SK-N-SH treated with all-trans-retinoic acid at 6 μM for 48 hours (cell line): ENCODE data around the gene LRRC63.

Source experiments
- ATAC-seq: fragments of 200-7000 bp; cut with Tn5 transposase; 3 replicates; pipeline ENCODE4 v1.9.1; 2020; ENCODE audit warnings: mild to moderate bottlenecking, moderate library complexity
- ARNTL ChIP-seq: fragments of 450-650 bp; formaldehyde crosslinking; IDR thresholded peaks from 2 replicates; pipeline ENCODE4 v1.5.0; 2020; ENCODE audit warnings: low read depth, mild to moderate bottlenecking, moderate library complexity, borderline replicate concordance
- BACH2 ChIP-seq: fragments of 250-450 bp; sonication (Bioruptor Pico); IDR thresholded peaks from 2 replicates; pipeline ENCODE4 v1.9.0; 2021; ENCODE audit warnings: mild to moderate bottlenecking, borderline replicate concordance
- CREB5 ChIP-seq: fragments of 250-450 bp; sonication (Bioruptor Pico); IDR thresholded peaks from 2 replicates; pipeline ENCODE4 v1.5.1; 2020; ENCODE audit warnings: low read depth, mild to moderate bottlenecking, moderate library complexity
- CSDC2 ChIP-seq: fragments of 250-450 bp; sonication (Bioruptor Pico); IDR thresholded peaks from 2 replicates; pipeline ENCODE4 v1.5.0; 2020; ENCODE audit warnings: mild to moderate bottlenecking, moderate library complexity
- CSRNP3 ChIP-seq: fragments of 250-450 bp; sonication (Bioruptor Pico); IDR thresholded peaks from 2 replicates; pipeline ENCODE4 v1.5.1; 2021; ENCODE audit warnings: mild to moderate bottlenecking, moderate library complexity
- GLIS3 ChIP-seq: fragments of 250-450 bp; sonication (Bioruptor Pico); IDR thresholded peaks from 2 replicates; pipeline ENCODE4 v1.5.0; 2020; ENCODE audit warnings: mild to moderate bottlenecking, moderate library complexity
- OSR1 ChIP-seq: fragments of 250-450 bp; sonication (Bioruptor Pico); IDR thresholded peaks from 2 replicates; pipeline ENCODE4 v1.8.0; 2022; ENCODE audit warnings: moderate library complexity, mild to moderate bottlenecking, inconsistent platforms
- PATZ1 ChIP-seq: fragments of 250-450 bp; sonication (Bioruptor Pico); IDR thresholded peaks from 2 replicates; pipeline ENCODE4 v1.8.0; 2020; ENCODE audit warnings: mild to moderate bottlenecking, moderate library complexity, borderline replicate concordance
- POU6F1 ChIP-seq: fragments of 250-450 bp; sonication (Bioruptor Pico); IDR thresholded peaks from 2 replicates; pipeline ENCODE4 v1.8.0; 2021; ENCODE audit warnings: low read depth, mild to moderate bottlenecking, moderate library complexity, borderline replicate concordance
- SNAI2 ChIP-seq: fragments of 250-450 bp; sonication (Bioruptor Pico); IDR thresholded peaks from 2 replicates; pipeline ENCODE4 v1.5.0; 2020; ENCODE audit warnings: mild to moderate bottlenecking, moderate library complexity
- TCF4 ChIP-seq: fragments of 250-450 bp; sonication (Bioruptor Pico); IDR thresholded peaks from 2 replicates; pipeline ENCODE4 v1.8.0; 2021; ENCODE audit warnings: mild to moderate bottlenecking, moderate library complexity, borderline replicate concordance
- TOX ChIP-seq: fragments of 250-450 bp; sonication (Bioruptor Pico); IDR thresholded peaks from 2 replicates; pipeline ENCODE4 v1.8.0; 2021; ENCODE audit warnings: mild to moderate bottlenecking, moderate library complexity, borderline replicate concordance
- TSHZ2 ChIP-seq: fragments of 250-450 bp; sonication (Bioruptor Pico); IDR thresholded peaks from 2 replicates; pipeline ENCODE4 v1.5.0; 2020; ENCODE audit warnings: mild to moderate bottlenecking, moderate library complexity
- ZC3H10 ChIP-seq: fragments of 250-450 bp; sonication (Bioruptor Pico); IDR thresholded peaks from 2 replicates; pipeline ENCODE4 v1.5.1; 2021; ENCODE audit warnings: mild to moderate bottlenecking, moderate library complexity
- ZFP3 ChIP-seq: fragments of 250-450 bp; sonication (Bioruptor Pico); IDR thresholded peaks from 2 replicates; pipeline ENCODE4 v1.5.0; 2020; ENCODE audit warnings: mild to moderate bottlenecking, moderate library complexity
- ZNF565 ChIP-seq: fragments of 450-650 bp; formaldehyde crosslinking; conservative IDR thresholded peaks from 2 replicates; pipeline ENCODE4 v1.5.0; 2020; ENCODE audit warnings: low read depth, mild to moderate bottlenecking, moderate library complexity
- ZNF8 ChIP-seq: fragments of 450-650 bp; formaldehyde crosslinking; IDR thresholded peaks from 2 replicates; pipeline ENCODE4 v1.5.0; 2020; ENCODE audit warnings: mild to moderate bottlenecking, moderate library complexity

LRRC63 gene

GRCh38 chr13:46267166-46267565 is 55.4 kb downstream of the LRRC63 start:
- no peak for TF ChIP-seq TCF4 (CRISPR knock-in tag)
- no peak for TF ChIP-seq SNAI2 (CRISPR knock-in tag)
- TF ChIP-seq CSDC2: no peak
- TF ChIP-seq OSR1: no peak
- TF ChIP-seq ZFP3 (CRISPR knock-in tag): no peak
- no peak for TF ChIP-seq TSHZ2 (CRISPR knock-in tag)
- no peak for TF ChIP-seq BACH2 (CRISPR knock-in tag)
- no peak for TF ChIP-seq ZNF8 (CRISPR knock-in tag)
- no peak for TF ChIP-seq GLIS3 (CRISPR knock-in tag)
- ATAC-seq: no peak

- ATAC-seq: no peak
- no peak for TF ChIP-seq ZFP3 (CRISPR knock-in tag)
- no peak for TF ChIP-seq POU6F1 (CRISPR knock-in tag)
- TF ChIP-seq SNAI2 (CRISPR knock-in tag): no peak
- no peak for TF ChIP-seq ARNTL (CRISPR knock-in tag)
- TF ChIP-seq CREB5 (CRISPR knock-in tag): no peak
- TF ChIP-seq CSRNP3 (CRISPR knock-in tag): no peak
- TF ChIP-seq TOX: no peak
- TF ChIP-seq, all 23 proteins: peak for 0
Observed at GRCh38 chr13:46270416-46270815, 58.7 kb downstream of the LRRC63 start.

- ATAC-seq: no peak
- TF ChIP-seq TSHZ2 (CRISPR knock-in tag): no peak
- TF ChIP-seq, all 23 proteins: peak for 0
Observed at GRCh38 chr13:46274094-46274698, 62.5 kb downstream of the LRRC63 start.

GRCh38 chr13:46278474-46278873 is 66.7 kb downstream of the LRRC63 start:
- TF ChIP-seq ZC3H10 (CRISPR knock-in tag) (no peak), PATZ1 (CRISPR knock-in tag) (no peak), ZNF565 (no peak), BACH2 (CRISPR knock-in tag) (no peak), SNAI2 (CRISPR knock-in tag) (no peak), GLIS3 (CRISPR knock-in tag) (no peak), ZNF8 (CRISPR knock-in tag) (no peak), OSR1 (no peak), TCF4 (CRISPR knock-in tag) (no peak)
- ATAC-seq: no peak
